NT2/D1 (cell line): ENCODE results near the gene KRT39.
"Not testable (repeated sequence)": the region's sequence is repeated elsewhere in the genome, so short reads cannot be mapped to it uniquely, and the experiment has no call there.

Experiments used
- DNase-seq: peaks from one replicate; pipeline ENCODE4 v3.0.0-alpha.2; 2011; ENCODE audit warnings: low read depth, low spot score
- H3K27me3 ChIP-seq: 2 replicates; pipeline ENCODE4 v1.6.0; 2011; ENCODE audit warnings: mild to moderate bottlenecking; ENCODE audit not compliant: insufficient read length, insufficient read depth
- H3K36me3 ChIP-seq: 2 replicates; pipeline ENCODE4 v1.6.1; 2011; ENCODE audit warnings: mild to moderate bottlenecking, low read length, mixed read lengths; ENCODE audit not compliant: insufficient read depth, insufficient read length
- H3K4me1 ChIP-seq: 2 replicates; pipeline ENCODE4 v1.5.1; 2011; ENCODE audit not compliant: insufficient read depth, insufficient read length
- H3K4me3 ChIP-seq: 2 replicates; pipeline ENCODE4 v1.5.1; 2011; ENCODE audit warnings: low read depth; ENCODE audit not compliant: insufficient read length
- H3K9ac ChIP-seq: 2 replicates; pipeline ENCODE4 v1.6.0; 2011; ENCODE audit warnings: low read depth; ENCODE audit not compliant: insufficient read length
- H3K9me3 ChIP-seq: 2 replicates; pipeline ENCODE4 v1.5.1; 2011; ENCODE audit warnings: mild to moderate bottlenecking, low read length; ENCODE audit not compliant: insufficient read depth
- SUZ12 ChIP-seq: IDR thresholded peaks from 2 replicates; pipeline ENCODE4 v1.6.1; 2011; ENCODE audit not compliant: insufficient read length, insufficient read depth; ENCODE audit errors: extremely low read depth
- YY1 ChIP-seq: IDR thresholded peaks from 2 replicates; pipeline ENCODE4 v1.6.1; 2011; ENCODE audit not compliant: insufficient read length, insufficient read depth
- ZNF274 ChIP-seq: IDR thresholded peaks from 2 replicates; pipeline ENCODE4 v1.6.1; 2011; ENCODE audit warnings: mild to moderate bottlenecking, low read depth, low read length

The KRT39 gene

GRCh38 chr17:41009301-41009760 is 42.6 kb upstream of the KRT39 start:
- no peaks in the 10 kb centered on the region for H3K9me3 ChIP-seq
- DNase-seq = peak; percentile 18
- no peaks in the 10 kb centered on the region for H3K36me3 ChIP-seq
- TF ChIP-seq YY1 (no peak), ZNF274 (no peak), SUZ12 (no peak)
- no peaks in the 10 kb centered on the region for H3K27me3 ChIP-seq
- no peak overlapping the region for H3K9ac ChIP-seq
- peaks cover 4% of the 10 kb centered on the region for H3K4me1 ChIP-seq
- H3K4me3 ChIP-seq = no peak overlapping the region

DNA sequence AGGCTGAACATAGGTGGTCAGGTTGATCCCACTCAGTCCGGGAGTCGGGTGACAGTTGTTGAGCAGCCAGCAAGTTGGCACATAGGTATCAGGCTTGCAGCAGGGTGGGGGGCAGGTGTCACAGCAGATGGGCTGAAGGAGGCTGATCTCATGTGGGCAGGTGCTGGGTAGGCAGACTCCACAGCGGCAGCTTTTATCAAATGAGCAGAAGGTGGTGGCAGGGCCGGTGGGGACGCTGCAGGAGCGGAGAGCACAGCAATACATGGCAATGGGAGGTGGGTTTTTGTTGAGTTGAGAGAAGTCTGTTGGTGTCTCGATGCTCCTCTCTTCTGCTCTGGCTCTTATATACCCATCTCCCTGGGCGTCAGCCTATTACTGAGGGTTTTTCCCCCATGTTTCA is 42.1 kb upstream of the KRT39 start, which contains the start of gene KRTAP3-1:
Gene KRTAP3-1 (minus strand): TSS at position 318 of the 400 bp plus-strand sequence. CDS start 54 bp downstream, at position 264.
- Histone ChIP-seq H3K36me3 (no peaks in the 10 kb centered on the region), H3K27me3 (no peaks in the 10 kb centered on the region), H3K4me1 (peaks cover 4% of the 10 kb centered on the region), H3K9ac (no peak within 1 kb of the TSS), H3K9me3 (no peaks in the 10 kb centered on the region), H3K4me3 (no peak within 1 kb of the TSS)
- TF ChIP-seq YY1 (no peak), ZNF274 (no peak), SUZ12 (no peak)
- no peak for DNase-seq

- no peaks in the 10 kb centered on the region for H3K36me3 ChIP-seq
- no peak for TF ChIP-seq SUZ12
- TF ChIP-seq YY1 = no peak
- TF ChIP-seq ZNF274 = no peak
- no peaks in the 10 kb centered on the region for H3K9me3 ChIP-seq
- peaks cover 4% of the 10 kb centered on the region for H3K4me1 ChIP-seq
- no peaks in the 10 kb centered on the region for H3K27me3 ChIP-seq
- no peak overlapping the region for H3K9ac ChIP-seq
- DNase-seq = no peak
- H3K4me3 ChIP-seq = no peak overlapping the region
Observed at GRCh38 chr17:41004397-41004796, 37.6 kb upstream of the KRT39 start.

GRCh38 chr17:41003926-41004325 is 37.2 kb upstream of the KRT39 start:
- DNase-seq = no peak
- Histone ChIP-seq H3K36me3 (no peaks in the 10 kb centered on the region), H3K9ac (no peak overlapping the region), H3K4me1 (peaks cover 4% of the 10 kb centered on the region), H3K9me3 (no peaks in the 10 kb centered on the region), H3K4me3 (no peak overlapping the region), H3K27me3 (no peaks in the 10 kb centered on the region)
- no peak for TF ChIP-seq YY1
- TF ChIP-seq ZNF274 = no peak
- no peak for TF ChIP-seq SUZ12

DNA sequence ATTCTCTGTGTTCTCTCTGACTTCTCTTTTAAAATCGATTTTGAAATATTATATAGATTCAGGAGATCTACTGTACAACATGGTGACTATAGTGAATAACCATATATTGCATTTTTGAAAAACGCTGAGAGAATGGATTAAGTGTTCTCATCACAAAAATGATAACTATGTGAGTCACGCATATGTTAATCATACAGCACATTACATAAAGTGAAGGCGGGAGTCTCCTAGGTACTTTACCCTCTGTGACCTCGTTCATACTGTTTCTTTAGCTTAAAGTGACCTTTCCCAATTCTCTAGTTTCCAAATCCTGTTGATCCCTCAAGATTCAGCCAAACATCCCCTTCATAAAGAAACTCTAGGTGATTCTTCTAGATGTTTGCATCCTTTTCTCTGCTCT is 36.1 kb upstream of the KRT39 start:
- no peak overlapping the region for H3K9ac ChIP-seq
- DNase-seq = no peak
- H3K36me3 ChIP-seq = no peaks in the 10 kb centered on the region
- no peaks in the 10 kb centered on the region for H3K27me3 ChIP-seq
- TF ChIP-seq SUZ12 (no peak), YY1 (no peak), ZNF274 (no peak)
- no peaks in the 10 kb centered on the region for H3K9me3 ChIP-seq
- no peak overlapping the region for H3K4me3 ChIP-seq
- H3K4me1 ChIP-seq = no peaks in the 10 kb centered on the region

DNA sequence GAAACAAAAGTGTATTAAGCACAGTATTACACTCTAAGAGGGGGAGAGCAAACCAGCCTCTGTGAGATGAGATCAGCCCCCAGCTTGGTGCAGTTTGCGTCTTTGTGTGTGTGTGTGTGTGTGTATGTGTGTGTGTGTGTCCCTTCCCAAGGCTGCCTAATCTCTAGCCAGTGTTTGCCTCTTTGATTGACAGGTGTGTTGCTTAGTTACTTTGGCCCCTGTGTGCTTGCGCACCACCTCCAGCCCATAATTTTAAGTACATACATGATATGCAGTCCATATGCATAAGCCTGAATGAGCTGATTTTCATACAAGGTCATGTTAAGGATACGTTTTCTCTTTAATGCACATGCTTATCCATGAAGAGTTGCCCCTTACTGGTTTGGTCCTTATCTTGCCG is 35.0 kb upstream of the KRT39 start:
- Histone ChIP-seq H3K27me3 (no peaks in the 10 kb centered on the region), H3K4me3 (no peak overlapping the region), H3K9ac (no peak overlapping the region), H3K9me3 (no peaks in the 10 kb centered on the region), H3K4me1 (no peaks in the 10 kb centered on the region), H3K36me3 (no peaks in the 10 kb centered on the region)
- TF ChIP-seq ZNF274 = no peak
- no peak for TF ChIP-seq SUZ12
- TF ChIP-seq YY1 = no peak
- DNase-seq = no peak

- H3K36me3 ChIP-seq, H3K27me3 ChIP-seq: not testable (repeated sequence)
Observed at GRCh38 chr17:40999563-40999962, 32.8 kb upstream of the KRT39 start, which contains the start of gene KRTAP3-2. Gene KRTAP3-2, minus strand, starts transcription at chr17:40999906. Its CDS starts 53 bp downstream, at chr17:40999853.

More at GRCh38 chr17:40999563-40999962, 32.8 kb upstream of the KRT39 start, which contains the start of gene KRTAP3-2:
- DNase-seq, H3K4me1 ChIP-seq, H3K4me3 ChIP-seq, H3K9me3 ChIP-seq, H3K9ac ChIP-seq: not testable (repeated sequence)
